Endothelial cell of umbilical vein (primary cell): ENCODE results near the gene ARHGEF6.

ENCODE experiments used
- EZH2 ChIP-seq: IDR thresholded peaks from 2 replicates; pipeline ENCODE4 v1.6.1; 2012; ENCODE audit warnings: borderline replicate concordance, low read depth, mild to moderate bottlenecking, moderate library complexity, low read length, inconsistent platforms; ENCODE audit not compliant: severe bottlenecking
- FOS ChIP-seq: IDR thresholded peaks from 2 replicates; pipeline ENCODE4 v1.6.1; 2011; ENCODE audit warnings: mild to moderate bottlenecking, low read length, moderate library complexity, borderline replicate concordance; ENCODE audit not compliant: insufficient read depth
- GATA2 ChIP-seq: IDR thresholded peaks from 2 replicates; pipeline ENCODE4 v1.7.0; 2011; ENCODE audit warnings: low read depth, mild to moderate bottlenecking, moderate library complexity, mixed read lengths, low read length; ENCODE audit not compliant: insufficient read length, insufficient read depth
- JUN ChIP-seq: IDR thresholded peaks from 2 replicates; pipeline ENCODE4 v1.6.1; 2011; ENCODE audit warnings: borderline replicate concordance, low read depth; ENCODE audit not compliant: insufficient read length, insufficient read depth
- MYC ChIP-seq: IDR thresholded peaks from one replicate; pipeline ENCODE4 v1.6.1; 2011; ENCODE audit warnings: mild to moderate bottlenecking, low read depth, low read length
- POLR2A ChIP-seq: IDR thresholded peaks from 2 replicates; pipeline ENCODE4 v1.6.1; 2012; ENCODE audit warnings: low read depth, mild to moderate bottlenecking, control low read depth, low read length
- POLR2AphosphoS5 ChIP-seq: IDR thresholded peaks from 2 replicates; pipeline ENCODE4 v1.6.1; 2012; ENCODE audit warnings: low read depth, mild to moderate bottlenecking, control low read depth, low read length, moderate library complexity; ENCODE audit not compliant: insufficient read depth
- TF ChIP-seq, protein P1 (sequence below), 2 donors: IDR thresholded peaks; 1 replicate in 1 of 2; 2 replicates in 1 of 2; pipeline ENCODE4 v1.5.1; 2011; ENCODE audit warnings: low read length in 2 of 2, mild to moderate bottlenecking in 2 of 2, moderate library complexity in 2 of 2, control low read depth in 1 of 2, inconsistent platforms in 1 of 2, low read depth in 1 of 2; ENCODE audit not compliant: insufficient read depth in 1 of 2; ENCODE audit errors: extremely low read depth in 1 of 2
- TF ChIP-seq, protein P2 (sequence below): IDR thresholded peaks from 2 replicates; pipeline ENCODE4 v1.6.1; 2011; ENCODE audit not compliant: insufficient read depth, insufficient read length

DNA sequence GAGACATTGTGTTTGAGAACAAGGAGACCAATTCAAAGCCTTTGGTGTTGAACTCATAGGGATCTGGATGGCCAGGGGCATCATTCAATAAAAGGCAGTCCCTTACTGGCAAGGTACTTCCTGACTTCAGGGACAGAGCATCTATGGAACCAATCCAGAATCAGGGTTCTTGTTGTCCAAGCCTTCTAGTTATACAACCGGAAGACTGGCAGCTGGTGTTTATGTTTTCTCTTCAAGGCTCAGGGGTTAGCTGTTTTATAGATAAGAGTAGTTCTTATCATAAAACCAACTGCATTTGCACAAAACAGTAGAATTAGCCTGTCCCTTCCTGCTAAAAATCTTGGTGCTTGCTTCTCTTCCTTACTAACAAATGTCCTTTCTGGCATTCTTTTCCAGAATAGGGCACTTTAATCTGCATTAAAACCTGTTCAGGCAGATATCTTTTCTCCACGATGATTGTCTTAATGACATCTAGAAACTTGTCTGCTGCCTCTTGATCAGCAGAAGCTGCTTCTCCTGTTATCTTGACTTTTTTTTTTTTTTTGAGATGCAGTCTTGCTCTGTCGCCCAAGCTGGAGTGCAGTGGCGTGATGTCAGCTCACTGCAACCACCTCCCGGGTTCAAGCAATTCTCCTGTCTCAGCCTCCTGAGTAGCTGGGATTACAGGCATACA lies 38.4 kb upstream of the ARHGEF6 start:
- TF ChIP-seq POLR2A (no peak), POLR2AphosphoS5 (no peak), EZH2 (no peak), JUN (no peak), FOS (no peak), MYC (no peak), GATA2 (no peak)
- TF ChIP-seq, protein P1, sequence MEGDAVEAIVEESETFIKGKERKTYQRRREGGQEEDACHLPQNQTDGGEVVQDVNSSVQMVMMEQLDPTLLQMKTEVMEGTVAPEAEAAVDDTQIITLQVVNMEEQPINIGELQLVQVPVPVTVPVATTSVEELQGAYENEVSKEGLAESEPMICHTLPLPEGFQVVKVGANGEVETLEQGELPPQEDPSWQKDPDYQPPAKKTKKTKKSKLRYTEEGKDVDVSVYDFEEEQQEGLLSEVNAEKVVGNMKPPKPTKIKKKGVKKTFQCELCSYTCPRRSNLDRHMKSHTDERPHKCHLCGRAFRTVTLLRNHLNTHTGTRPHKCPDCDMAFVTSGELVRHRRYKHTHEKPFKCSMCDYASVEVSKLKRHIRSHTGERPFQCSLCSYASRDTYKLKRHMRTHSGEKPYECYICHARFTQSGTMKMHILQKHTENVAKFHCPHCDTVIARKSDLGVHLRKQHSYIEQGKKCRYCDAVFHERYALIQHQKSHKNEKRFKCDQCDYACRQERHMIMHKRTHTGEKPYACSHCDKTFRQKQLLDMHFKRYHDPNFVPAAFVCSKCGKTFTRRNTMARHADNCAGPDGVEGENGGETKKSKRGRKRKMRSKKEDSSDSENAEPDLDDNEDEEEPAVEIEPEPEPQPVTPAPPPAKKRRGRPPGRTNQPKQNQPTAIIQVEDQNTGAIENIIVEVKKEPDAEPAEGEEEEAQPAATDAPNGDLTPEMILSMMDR (IDR thresholded peaks at IDR 0.05; ENCODE audit: extremely low read depth in 1 of 2, insufficient read depth in 1 of 2, low read depth in 1 of 2, low read length in 2 of 2) = no peak
- TF ChIP-seq, protein P2, sequence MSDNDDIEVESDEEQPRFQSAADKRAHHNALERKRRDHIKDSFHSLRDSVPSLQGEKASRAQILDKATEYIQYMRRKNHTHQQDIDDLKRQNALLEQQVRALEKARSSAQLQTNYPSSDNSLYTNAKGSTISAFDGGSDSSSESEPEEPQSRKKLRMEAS = no peak
